ENCODE results near the gene CRABP1. TPM values are rescaled to one million over a fixed set of nuclear protein-coding genes. Genes with fewer than 3 reads are reported as not detected.

Gene CRABP1
- total RNA-seq, 1 experiment from 2014 or later, result 444 TPM

GRCh38 chr15:78384651-78385050 is 44.5 kb downstream of the CRABP1 start:
- TF ChIP-seq MXD4 (CRISPR knock-in tag; IDR thresholded peaks at IDR 0.05; ENCODE audit: borderline replicate concordance), result no peak
- TF ChIP-seq ZNF512 (CRISPR knock-in tag; IDR thresholded peaks at IDR 0.05; ENCODE audit: borderline replicate concordance), result no peak
- TF ChIP-seq NR2C2 (CRISPR knock-in tag; IDR thresholded peaks at IDR 0.05), result no peak
- TF ChIP-seq PRRX2 (CRISPR knock-in tag; IDR thresholded peaks at IDR 0.05), result no peak
- no peak for TF ChIP-seq SMAD3 (CRISPR knock-in tag; IDR thresholded peaks at IDR 0.05; ENCODE audit: borderline replicate concordance)
- no peak for TF ChIP-seq FOXJ3 (CRISPR knock-in tag; IDR thresholded peaks at IDR 0.05; ENCODE audit: borderline replicate concordance)
- TF ChIP-seq STAT6 (CRISPR knock-in tag; conservative IDR thresholded peaks at IDR 0.05; ENCODE audit: low read depth), result no peak
- TF ChIP-seq AFF4 (CRISPR knock-in tag; IDR thresholded peaks at IDR 0.05; ENCODE audit: borderline replicate concordance), result no peak
- no peak for TF ChIP-seq NFE2L1 (CRISPR knock-in tag; IDR thresholded peaks at IDR 0.05)
- TF ChIP-seq HMGXB4 (CRISPR knock-in tag; IDR thresholded peaks at IDR 0.05), result no peak
- no peak for TF ChIP-seq USF2 (CRISPR knock-in tag; IDR thresholded peaks at IDR 0.05)
- TF ChIP-seq KAT7 (CRISPR knock-in tag; IDR thresholded peaks at IDR 0.05; ENCODE audit: borderline replicate concordance), result no peak
- TF ChIP-seq TP53 (CRISPR knock-in tag; IDR thresholded peaks at IDR 0.05), result no peak
- Mint-ChIP-seq H3K4me3 (no peak overlapping the region), H3K27ac (no peak overlapping the region), H3K9me3 (peaks cover 15% of the 10 kb centered on the region), H3K36me3 (no peaks in the 10 kb centered on the region; the same call in 1 of the 2 replicates), H3K4me1 (peaks cover 41% of the 10 kb centered on the region), H3K27me3 (ENCODE audit: low read depth) (peaks cover 29% of the 10 kb centered on the region)
- ATAC-seq (no peak), DNase-seq (ENCODE audit: low spot score) (no peak)
- CTCF ChIA-PET, result interaction anchor here (6.5 kb wide), 1 partner anchor 12 kb away, joined by 30 read pairs; no protein-coding TSS in a partner anchor
- POLR2A ChIA-PET, result no interaction called here
